ENCODE measurements around the gene PSMB11.

Gene PSMB11

DNA sequence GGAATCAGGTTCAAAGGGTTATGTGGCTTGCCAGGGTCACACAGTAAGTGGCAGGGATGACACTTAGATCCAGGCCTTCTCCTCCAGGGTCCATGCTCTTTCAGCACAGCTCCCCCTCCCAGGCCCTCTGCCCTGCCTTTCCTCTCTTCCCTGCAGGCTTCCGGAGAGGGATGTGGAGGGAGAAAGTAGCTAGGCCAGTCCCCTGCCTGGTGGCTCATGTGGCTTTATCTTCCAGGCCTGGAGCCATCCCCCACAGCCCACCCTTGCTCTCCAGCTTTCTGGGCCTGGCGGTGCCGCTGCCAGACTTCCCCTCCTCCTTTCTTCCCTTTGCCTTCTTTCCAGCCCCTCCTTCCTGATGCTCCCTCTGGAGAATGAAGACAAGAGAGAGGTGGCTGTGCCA is 1.7 kb downstream of the PSMB11 start:
- no peak for DNase-seq (ENCODE audit: low read depth in 3 of 3)

DNA sequence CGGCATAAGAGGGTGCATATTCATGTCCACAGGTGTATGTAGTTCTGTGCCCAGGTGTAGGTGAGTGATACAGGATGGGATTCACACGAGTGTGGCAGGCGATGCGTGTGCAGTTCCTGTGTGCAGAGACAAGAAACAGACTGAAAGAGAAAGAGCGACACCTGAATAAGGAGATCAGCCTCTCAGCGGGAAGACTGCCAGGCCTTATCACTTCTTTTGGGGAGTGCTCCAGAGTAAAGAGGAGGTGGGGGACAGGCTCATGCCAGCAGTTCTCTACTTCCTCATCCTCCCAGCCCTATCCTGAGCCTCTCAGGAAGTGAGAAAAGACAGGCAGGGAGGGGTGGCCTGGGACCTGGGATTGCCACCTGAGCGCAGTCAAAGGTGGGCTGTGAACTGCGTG is 2.8 kb downstream of the PSMB11 start:
- DNase-seq (ENCODE audit: low read depth in 3 of 3) = no peak

DNA sequence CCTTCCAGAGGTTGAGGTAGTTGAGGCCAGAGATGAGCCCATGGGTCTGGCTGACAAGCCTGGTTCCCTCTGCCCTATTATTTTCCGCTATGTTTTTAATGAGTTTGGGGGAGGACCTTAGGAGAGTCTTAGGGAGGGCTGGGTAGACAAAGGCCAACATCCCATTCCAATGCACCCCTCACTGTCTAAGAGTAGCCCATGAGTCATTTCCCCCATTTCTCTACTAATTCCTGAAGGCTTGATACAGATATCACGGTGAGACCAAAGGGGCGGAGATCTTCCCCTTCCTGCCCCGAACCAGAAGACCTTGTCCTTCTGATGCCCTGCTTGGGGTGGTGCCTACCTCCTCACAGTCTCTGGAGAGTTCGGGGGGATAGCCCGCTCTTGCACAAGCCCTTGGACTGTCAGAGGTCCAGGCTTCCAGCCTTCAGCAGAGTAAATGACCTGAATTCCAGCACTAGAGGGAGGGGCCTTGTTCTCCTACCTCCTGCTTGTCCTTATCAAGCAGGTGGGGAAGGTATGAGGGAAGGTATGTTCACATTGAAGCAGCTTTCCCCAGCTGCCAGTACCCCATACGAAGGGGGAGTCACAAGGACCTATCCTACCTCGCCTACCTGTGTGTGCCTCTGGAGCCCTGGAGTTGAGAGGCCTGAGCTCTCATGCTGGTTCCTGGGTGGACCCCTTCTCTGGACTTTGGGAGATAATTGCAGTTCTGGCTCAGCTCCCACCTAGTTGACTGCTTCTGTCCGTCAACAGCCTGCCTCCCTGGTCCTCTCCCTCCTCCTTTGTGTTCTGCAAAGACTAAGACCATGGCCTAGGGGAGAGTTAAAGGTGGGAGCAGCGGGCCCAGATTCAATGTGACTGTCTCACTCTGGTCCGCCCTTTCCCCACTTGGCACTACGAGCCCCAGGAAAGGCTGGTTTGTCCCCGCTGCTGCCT is 3.7 kb downstream of the PSMB11 start:
- no peak for DNase-seq (ENCODE audit: low read depth in 3 of 3)

DNA sequence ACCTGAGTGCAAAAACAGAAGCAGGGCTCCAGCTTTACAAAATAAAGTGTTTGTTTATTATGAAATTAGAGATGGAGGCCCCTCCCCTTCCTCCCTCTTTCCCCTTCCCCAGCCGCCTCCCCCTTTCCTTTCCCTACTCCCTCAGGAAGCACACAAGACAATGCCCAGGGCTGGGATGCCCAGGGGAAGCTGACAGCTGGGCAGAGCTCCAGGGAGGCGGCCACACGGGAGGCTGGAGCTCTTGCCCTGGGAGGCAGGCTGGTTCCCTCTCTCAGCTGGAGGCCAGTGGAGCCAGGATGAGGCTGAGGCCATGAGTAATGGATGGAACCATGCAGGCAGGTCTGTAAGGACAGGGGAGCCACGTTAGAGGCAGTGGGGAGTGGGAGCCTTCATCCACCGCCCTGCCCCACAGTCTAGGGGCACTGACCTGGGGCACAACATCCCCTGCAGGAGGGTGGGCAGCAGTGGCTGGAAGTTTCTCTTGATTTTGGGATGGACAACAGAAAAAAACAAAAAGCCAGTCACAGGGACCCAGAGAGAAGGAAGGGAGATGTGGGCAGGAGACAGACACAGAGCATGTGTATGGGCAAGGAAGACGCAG is 5.1 kb downstream of the PSMB11 start:
- no peak for DNase-seq (ENCODE audit: low read depth in 3 of 3)

DNA sequence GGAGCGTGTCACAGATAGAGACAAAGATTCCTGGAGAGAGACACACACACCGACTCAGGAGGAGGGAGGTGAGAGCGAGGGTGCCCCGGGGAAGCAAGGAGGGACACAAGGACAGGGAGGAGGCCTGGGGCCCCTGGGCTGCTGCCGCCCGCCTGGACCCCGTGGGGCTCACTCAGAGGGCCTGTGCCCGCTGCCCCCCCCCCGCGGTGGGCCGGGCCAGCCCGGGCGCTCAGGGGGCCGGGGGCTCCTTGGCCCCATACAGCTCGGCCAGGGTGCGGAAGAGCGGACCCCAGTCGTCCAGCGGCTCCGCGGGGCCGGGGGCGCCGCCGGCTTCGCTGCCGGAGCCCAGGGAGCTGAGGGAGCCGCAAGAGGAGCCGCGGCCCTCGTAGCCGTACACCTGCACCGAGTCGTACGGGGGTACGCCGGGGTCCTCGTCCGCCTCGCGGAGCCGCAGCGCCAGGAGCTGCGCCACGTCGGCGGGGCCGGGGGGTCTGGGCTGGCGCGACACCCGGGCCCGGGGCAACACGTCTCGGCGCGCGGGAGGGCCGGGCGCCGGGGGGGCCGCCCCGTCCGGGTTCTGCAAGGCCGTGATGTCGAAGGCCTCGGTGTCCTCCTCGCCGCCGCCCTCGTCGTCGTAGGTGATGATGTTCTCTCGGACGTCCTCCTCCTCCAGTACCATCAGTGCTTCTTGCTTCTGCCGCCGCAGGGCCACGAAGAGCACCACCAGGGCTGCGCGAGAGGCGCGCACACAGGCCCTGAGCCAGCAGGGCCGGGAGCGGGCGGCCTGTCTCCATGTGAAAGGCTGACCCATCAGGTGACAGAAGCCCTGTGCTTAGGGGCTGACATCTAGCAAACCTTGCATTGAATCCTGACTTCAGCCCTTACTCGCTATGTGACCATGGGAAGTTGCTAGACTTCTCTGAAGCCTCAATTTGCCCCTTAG is 6.0 kb downstream of the PSMB11 start:
- no peak for DNase-seq (ENCODE audit: low read depth in 3 of 3)

DNA sequence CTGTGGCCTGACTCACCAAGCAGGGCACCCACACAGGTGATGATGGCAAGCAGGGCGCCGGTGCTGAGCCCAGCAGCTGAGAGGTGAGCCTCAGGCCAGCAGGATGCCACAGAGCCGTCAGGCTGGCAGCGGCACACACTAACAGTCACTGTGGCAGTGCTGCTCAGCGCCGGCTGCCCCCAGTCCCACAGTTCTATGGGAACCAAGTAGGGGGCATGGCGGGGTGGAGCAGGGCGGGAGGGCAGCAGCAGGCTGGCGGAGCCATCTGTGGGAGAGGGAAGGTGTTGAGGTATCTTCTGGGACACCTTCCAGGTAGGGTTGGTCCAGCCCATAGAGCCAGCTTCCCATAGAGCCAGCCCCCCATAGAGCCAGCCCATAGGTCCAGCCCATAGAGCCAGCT is 7.0 kb downstream of the PSMB11 start:
- DNase-seq (ENCODE audit: low read depth in 3 of 3) = no peak

DNA sequence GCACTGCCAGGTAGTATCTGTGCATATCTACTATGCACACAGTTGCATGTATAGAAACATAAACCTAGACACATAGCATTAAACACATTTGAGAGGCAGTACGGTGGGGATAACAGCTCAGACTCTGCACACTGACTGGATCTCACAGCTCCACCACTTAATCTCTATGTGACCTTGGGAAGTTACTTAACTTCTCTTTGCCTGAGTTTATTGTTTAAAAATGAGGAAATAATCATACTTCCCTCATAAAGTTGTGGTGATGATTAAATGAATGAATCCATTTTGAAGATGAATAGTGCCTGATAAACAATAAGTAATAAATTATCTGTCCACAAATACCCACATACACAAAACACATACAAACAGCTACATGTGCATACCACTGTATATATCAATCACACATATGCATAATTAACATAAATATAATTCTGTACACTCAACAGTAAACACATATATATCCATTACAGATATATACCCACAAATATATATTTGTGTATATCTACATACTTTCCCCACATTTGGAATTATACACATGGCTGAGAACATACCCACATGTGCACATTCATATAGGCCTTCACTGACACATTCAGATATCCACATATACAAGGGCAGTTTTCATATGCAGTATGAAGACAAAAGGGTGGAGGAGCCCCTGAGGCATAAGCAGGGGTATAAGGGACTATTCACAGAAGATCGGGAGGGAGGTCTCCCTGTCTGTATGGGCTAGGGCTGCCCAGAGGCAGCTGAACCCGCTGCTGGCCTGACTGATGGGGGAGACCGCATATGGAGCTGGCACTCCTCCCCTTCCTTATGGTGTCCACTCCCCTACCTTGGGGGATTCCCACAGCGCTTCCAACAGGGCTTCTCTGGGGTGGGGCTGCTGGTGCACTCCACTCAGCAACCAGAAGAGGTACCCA is 9.4 kb downstream of the PSMB11 start:
- no peak for DNase-seq (ENCODE audit: low read depth in 3 of 3)

DNA sequence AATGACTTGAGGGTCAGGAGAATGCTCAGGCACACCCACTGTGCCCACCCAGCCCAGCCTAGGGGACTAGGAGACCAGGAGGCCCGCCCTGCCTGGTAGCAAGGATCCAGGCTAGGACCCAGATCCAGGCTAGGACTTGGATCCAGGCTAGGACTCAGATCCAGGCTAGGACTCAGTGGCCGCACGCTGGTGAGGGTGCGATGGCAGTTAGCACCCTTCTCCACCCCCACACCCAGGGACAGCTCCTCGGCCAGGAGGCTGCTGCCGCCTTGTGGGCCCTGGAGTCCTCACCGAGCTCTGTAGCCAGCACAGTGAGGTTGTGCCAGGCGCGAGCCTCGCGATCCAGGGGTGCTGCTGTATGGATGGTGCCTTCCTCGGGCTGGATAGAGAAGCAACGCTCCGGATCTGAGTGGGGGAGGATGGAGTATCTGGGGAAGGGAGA is 10.2 kb downstream of the PSMB11 start:
- DNase-seq (ENCODE audit: low read depth in 3 of 3) = no peak

DNA sequence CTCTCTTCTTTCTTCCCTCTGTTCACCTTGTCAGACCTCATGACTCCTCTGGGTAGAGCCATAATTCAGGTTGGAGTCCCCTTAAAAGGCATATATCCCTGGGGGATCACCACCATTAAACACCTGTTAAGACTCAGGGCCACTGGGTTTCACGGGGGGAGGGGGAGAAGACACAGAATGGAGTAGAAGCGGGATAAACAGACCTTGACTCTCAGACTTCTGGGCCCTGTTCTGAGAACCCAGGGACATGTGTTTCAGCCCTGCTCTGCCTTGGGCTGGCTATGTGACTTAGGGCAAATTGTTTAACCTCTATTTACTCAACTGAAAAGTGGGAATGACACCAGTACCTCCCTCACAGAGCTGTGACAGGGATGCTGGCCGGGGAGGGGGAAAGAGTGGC is 10.7 kb downstream of the PSMB11 start:
- no peak for DNase-seq (ENCODE audit: low read depth in 3 of 3)

DNA sequence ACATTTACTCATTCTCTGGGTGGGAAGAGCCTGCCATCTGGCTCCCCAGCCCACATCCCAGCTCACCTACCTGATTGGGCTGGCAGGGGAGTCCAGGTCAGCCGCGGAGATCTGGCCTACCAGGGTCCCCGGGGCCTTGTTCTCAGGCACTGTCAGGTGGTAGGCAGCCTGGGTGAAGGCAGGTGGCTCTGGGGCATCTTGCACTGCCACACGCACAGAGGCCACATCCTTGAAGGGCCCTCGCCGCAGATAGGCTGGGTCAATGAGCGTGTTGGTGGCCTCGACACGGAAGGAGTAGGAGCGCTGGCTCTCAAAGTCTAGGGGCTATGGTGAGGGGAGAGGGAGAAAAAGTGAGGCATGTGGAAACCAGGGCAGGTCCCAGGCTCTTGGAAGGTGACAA is 11.4 kb downstream of the PSMB11 start:
- no peak for DNase-seq (ENCODE audit: low read depth in 3 of 3)

DNA sequence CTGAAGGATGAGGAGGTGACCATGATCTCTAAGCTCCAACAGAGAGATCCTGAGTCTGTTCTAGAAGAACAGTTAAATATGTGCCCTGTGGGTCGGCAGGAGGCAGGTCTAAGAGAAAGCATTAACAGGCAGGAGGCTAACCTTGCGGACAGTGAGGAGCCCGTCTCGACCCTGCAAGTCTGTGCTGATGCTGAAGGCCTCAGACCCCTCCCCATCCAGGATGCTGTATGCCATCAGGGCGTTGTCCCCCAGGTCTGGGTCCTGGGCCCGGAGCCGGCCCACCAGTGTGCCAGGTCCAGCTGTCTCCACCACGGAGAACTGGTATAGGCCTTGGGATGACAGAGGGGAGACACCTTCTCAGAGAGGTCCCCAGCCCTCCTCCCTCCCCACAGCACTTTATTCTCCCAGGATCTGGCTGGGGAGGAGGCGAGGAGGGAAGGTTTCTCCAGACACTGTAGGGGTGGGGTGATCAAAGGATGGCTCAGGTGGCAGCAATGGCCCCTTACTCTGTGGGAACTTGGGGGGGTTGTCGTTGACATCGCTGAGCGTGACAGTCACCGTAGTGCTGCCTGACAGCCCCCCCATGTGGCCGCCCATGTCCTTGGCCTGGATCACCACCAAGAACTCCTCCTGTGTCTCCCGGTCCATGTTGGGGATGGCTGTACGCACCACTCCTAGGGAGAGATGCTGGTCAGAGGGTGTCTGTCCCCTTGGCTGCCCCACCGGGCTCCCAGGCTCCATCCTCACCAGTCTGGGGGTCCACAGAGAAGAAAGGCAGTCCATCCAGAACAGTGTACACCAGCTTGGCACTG is 12.2 kb downstream of the PSMB11 start:
- peak in 1 of 3 donors; percentile 38 for DNase-seq (ENCODE audit: low read depth in 3 of 3)

DNA sequence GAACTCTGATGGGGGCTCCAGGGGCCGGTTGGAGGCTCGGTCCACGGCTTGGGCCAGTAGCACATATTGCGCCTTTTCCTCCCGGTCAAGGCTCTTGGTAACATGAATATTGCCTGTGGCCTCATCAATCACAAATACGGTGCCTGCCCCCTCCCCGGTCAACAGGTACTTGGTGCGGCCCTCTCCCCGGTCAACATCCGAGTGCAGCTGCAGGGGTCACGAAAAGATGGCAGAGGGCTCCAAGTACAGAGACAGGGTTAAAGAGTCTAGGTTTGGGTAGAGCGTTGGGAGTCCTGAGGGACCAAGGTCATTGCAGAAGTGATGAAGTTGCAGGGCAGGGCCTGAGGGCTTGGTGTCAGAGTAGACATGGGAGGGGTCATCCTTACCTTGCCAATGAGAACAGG is 13.1 kb downstream of the PSMB11 start:
- DNase-seq (ENCODE audit: low read depth in 3 of 3) = no peak

DNA sequence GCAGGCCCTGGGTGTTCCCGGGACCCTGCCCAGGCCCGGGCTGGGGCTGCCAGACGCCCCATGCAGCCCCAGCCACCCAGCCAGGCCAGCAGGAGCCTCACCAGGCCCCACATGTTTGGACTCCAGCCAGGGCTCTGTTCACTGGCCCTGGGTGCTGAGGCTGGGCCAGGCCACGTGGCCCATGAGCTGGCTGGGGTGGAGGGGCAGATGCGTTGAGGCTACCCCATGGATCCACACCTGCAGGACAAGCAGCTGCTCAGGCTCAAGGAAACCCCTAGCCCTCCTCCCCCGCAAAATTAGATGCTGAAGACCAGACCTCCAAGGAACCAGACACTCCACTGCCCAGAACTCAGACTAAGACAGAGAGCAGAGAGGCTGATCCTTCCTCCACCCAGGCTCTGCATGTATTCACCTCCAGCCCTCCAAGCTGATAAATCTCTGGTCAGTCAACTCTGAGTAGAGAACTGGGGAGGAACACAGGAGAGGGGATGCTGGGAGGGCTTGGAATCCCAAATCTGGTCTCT is 13.7 kb downstream of the PSMB11 start:
- DNase-seq (ENCODE audit: low read depth in 3 of 3) = no peak

DNA sequence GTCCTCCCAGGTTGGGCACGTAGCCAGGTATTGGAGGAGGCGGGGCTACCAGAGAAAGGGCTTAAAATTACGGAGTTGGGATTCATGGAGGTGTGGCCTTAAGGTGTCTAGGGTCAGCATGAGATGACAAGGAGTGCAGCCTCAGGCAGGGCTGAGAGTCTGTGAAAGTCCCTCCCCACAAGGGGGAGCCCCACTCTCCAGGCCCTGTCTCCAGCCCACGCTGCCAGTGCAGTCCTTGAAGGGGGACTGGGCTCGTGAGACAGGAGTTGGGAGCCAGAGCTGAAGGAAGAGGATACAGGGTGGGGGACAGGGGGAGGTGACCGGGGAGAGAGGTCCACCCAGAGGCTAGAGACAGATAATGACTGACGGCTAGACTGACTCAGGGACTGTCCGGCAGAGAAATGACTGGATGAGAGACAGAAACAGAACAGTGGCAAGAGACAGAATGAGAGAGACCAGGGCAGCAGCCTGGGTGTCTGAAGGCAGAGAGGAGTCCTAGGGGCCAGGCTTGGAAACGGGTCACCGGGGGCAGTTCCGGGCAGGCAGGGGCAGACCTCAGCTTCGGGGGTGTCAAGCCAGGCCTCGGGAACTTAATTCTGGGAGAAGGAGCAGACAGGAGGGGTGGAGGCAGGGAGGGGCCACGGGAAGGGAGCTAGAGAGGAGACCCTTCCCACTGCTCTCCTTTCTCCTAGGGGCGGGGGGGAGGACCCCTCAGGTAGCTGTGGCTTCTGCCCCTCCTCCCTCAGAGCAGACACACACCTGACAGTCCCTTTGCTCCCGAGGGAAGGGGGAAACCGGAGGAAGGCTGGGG is 14.3 kb downstream of the PSMB11 start:
- peak; percentile 35 to 69 (median 39) for DNase-seq (ENCODE audit: low read depth in 3 of 3)

DNA sequence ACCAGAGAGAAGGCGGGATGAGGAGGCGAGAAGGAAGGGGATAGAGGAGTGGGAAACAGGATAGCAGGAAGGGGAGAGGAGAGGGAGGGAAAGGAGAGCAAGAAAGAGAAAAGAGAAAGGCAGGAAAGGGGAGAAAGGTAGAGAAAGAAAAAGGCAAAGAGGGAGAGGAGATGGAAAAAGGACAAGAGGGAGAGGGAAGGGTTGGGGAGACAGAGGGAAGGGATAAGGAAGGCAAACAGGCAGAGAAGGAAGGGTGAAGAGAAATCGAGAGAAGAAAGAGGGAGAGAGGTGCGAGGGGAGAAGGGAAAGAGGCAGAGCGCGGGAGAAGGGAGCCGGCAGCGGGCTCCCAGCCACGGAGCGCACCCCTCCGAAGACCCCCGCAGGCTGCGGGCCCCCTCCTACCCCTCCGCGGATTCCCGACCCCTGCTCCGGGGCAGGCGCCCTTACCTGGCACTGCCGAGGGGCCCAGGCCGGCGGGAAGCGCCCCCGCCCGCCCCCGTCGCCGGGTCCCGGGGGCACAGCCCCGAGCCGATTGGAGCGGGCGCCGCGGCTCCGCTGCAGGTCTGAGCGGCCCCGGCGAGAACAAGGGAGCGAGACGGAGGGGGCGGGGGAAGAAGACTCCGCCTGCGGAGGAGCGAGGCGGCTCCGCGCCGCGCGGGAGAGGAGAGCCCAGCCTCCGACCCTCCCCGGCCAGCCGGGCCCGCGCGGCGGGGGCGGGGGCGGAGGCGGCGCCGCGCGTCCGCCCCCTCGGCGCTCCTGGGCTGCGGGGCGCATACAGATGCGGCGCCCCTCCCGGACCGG is 15.1 kb downstream of the PSMB11 start, which contains the start of gene CDH24:
TSS of gene CDH24 (minus strand) at position 565 of the 801 bp plus-strand sequence. CDS start 1,787 bp downstream, outside the sequence.
- peak; percentile 37 to 57 (median 42) for DNase-seq (ENCODE audit: low read depth in 3 of 3)

DNA sequence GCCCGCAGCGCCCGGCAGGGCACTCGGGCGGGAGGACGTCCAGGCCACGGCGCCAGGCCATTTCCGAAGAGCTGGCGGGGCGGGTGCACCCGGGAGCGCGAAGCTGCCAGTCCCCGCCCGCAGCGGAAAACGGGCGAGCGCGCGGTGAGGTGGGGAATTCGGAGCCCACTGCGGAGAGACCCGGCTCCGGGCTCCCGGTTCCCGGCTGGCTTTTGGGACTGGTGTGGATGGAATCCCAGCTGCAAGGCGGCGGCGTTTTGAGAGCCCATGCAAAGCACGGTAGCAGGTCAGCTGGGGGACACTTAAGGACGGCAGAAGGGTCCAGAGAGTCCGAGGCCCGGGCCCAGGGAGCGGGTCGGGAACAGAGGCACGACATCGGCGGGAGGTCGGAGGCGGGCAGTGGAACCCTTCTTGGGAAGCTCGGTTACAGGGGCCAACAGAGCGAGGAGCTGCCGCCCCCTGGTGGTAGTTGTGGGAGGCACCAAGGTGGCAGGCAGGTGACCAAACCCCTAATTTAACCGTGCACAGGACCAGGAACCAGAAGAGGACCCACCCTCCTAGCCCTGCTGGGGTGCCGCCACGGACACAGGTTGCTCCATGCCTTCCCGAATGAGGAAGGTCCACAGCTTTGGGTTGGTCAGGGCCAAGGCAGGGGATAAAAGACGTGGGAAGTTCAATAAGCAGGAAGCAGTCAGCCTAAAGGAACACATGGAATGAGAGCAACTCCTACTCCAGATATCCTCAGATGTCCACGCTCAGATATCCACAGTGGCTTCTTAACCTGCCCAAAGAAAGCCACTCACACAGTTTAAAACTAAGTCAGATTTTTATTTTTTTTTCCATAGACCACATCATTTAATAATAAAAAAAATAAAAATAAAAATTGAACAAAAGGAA is 16.0 kb downstream of the PSMB11 start:
- peak; percentile 73 to 83 (median 79) for DNase-seq (ENCODE audit: low read depth in 3 of 3)
